Myocyte (in vitro differentiated cells): ENCODE measurements around the gene DAPK3. TPM values are rescaled to one million over a fixed set of nuclear protein-coding genes. Genes with fewer than 3 reads are reported as not detected.
"Not testable (repeated sequence)": the region's sequence is repeated elsewhere in the genome, so short reads cannot be mapped to it uniquely, and the experiment has no call there.

ENCODE experiments used
- DNase-seq: peaks from one replicate; pipeline ENCODE4 v3.0.0-alpha.2; 2012; ENCODE audit warnings: low read depth
- polyA plus RNA-seq: library from polyadenylated mRNA; unstranded; fragments of >200 nt; gene quantifications from one replicate; pipeline ENCODE4 v1.2.1, GENCODE V29; 2012; ENCODE audit warnings: missing spikeins
- total RNA-seq: library from RNA; depleted of rRNA; stranded (reverse); fragments of >200 nt; gene quantifications from 2 replicates; pipeline ENCODE4 v1.2.3, GENCODE V29; 2014

Gene DAPK3
- total RNA-seq, result 193 and 269 TPM in 2 replicates
- 177 TPM for polyA plus RNA-seq

DNA sequence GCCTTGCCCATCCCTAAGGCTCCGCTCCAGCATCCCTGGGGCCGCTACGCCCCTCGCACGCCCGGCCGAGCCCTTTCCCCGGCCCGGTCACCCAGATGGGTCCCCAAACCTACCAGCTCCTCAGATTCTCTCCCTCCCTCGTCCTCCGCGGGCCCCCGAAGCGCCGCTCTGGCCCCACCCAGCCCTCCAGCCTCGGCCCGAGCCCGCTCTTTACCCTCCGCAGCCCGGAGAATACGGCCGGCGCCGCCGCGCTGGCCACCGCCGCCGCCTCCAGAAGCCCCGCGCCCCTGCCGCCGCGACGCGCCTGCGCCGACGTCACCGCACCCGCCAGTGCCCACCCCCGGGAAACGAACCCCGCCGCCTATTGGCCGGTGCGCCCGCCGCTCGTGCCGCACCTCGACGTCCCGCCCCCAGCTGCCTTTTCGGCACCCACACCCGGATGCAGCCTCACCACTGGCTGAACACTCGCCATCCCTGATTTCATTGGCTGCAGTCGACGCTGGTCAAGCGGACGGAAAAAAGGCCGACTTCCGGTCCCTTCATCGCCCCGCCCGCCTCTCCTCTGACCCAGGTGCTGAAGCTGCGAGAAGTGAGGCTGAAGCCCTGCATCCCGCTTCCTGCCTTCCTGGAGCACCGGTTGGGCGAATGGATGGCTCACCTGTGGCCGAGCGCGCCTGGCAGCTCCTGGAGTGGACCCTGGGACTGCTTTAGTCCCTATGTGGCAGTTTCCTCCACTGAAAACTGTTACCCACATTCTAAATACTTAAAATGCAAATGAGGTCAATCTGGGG, at the start of gene DAPK3:
Gene DAPK3 (minus strand): TSS at position 292 of the 791 bp plus-strand sequence. CDS start 1,364 bp downstream, outside the sequence.
- peak; percentile 98 for DNase-seq

GRCh38 chr19:4019578-4019977, 48.7 kb upstream of the DAPK3 start:
- no peak for DNase-seq

- DNase-seq, result no peak
Measured at GRCh38 chr19:4018775-4019504, 48.0 kb upstream of the DAPK3 start.

DNA sequence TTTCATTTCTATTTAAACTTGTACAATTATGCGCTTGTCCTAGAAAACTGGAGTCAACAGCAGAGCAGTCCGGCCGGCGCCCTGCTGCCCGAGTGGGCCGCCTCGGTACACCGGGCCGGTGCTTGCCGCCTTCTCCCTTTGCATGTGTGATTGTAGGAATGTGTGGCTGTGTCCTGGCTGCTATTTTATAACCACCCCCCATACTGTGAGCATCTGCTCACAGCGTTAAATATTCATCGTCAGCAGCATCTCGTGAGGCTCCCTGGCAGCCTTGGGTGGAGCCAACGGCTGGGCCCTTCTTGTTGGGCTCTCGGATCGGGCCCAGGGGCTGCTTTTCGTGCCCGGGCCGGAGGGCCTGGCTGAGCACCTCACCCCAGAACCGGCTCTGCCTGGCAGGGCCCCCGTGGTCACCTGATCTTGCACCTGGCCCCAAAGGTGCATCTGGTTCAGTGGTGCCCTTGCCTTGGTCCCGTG, 47.3 kb upstream of the DAPK3 start:
- no peak for DNase-seq

- DNase-seq, result no peak
Measured at GRCh38 chr19:4016903-4017638, 46.2 kb upstream of the DAPK3 start.

GRCh38 chr19:4016486-4016885, 45.6 kb upstream of the DAPK3 start:
- DNase-seq, result no peak

DNA sequence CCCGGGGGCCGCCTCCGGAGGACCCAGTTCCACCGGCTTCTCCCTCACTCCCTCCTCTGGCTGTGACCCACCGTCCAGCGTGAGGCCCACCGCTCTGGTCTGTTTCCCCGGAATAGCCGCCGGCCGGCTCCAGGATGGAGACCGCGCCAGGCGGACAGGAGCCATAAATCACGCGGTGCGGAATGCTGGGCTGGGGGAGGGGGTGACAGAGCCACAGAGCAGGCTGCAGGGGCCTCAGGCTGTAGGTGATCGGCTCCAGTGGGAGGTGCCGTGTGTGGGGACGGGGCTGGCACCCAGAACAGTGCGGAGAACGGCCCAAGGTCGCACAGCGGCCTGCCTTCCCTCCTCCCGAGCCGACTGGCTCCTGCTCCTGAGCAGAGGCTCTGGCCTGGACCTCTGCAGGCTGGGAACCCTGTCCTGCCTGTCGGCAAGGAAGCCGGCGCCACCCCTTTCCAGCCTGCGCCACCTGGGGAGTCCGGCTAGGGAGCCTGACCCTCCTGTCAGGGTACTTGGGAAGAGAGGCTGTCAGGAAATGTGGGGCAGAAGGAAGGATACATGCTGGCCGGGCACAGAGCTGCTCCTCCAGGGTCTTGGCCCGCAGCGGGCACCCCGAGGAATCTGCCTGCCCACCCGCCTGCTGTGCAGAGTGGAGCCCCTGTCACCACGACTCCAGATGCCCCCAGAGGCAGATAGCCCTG, 45.0 kb upstream of the DAPK3 start:
- DNase-seq, result no peak

DNA sequence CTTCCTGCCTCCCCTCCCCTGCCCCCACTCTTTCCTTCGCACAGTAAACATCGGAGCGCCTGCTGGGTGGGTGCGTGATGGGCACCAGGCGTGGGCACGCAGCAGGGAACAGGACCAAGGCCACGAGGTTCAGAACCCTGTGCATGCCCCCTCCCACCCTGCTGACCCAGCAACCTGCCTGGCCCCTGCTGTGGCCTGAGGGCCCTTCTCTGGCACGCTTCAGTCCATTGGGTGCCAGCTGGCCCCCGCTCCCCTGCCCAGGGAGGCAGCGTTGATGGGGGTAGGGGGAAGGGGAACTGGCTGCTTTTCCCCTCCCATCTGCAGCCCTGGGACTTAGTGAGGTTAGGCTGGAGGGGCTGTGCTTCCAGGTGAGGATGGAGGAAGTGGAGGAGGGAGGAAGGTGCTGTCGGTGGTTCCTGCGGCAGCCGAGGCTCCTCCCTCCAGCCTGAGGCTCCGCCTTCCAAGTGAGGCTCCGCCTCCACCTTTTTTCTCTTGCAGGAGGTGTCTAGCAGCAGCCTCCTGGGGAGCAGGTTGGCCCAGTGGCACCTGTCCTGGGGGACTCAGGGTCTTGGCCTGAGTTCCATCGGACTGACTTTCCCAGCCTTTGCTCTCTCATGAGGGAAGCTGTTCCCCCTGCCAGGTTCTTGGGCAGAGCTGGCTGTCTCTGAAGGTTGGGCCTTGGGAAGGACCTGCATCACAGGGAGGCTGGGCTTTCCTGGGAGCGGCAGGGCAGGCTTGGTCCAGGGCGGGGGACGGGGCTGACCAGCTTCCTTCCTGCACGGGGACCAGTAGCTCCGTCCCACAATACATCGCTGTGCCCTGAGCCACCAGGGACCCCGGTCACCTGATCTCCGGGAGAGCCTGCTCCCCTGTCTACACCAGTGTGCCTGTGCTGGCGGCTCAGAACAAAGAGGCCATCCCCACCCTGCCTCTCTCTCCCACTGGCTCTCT, 43.9 kb upstream of the DAPK3 start:
- DNase-seq, result no peak

GRCh38 chr19:4013886-4014540, 43.1 kb upstream of the DAPK3 start:
- no peak for DNase-seq

GRCh38 chr19:4012975-4013634, 42.2 kb upstream of the DAPK3 start:
- no peak for DNase-seq

- no peak for DNase-seq
Measured at GRCh38 chr19:4012092-4012974, 41.4 kb upstream of the DAPK3 start.

GRCh38 chr19:4011430-4011829, 40.5 kb upstream of the DAPK3 start:
- not testable (repeated sequence) for DNase-seq

DNA sequence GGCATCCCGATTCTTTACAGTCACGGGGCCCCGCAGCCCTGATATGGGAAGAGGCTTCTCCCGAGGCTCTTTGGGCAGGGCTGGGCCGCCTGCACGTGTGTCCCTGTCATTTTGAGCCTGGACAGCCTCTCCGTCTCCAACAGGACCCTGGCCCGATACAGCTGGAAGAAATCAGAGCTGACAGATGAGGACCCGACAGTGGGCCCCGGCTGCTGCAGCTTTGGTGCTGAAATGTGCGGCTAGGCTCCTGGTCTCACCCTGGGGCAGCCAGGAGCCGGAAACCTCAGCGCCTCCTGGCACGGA, 39.9 kb upstream of the DAPK3 start:
- no peak for DNase-seq

DNA sequence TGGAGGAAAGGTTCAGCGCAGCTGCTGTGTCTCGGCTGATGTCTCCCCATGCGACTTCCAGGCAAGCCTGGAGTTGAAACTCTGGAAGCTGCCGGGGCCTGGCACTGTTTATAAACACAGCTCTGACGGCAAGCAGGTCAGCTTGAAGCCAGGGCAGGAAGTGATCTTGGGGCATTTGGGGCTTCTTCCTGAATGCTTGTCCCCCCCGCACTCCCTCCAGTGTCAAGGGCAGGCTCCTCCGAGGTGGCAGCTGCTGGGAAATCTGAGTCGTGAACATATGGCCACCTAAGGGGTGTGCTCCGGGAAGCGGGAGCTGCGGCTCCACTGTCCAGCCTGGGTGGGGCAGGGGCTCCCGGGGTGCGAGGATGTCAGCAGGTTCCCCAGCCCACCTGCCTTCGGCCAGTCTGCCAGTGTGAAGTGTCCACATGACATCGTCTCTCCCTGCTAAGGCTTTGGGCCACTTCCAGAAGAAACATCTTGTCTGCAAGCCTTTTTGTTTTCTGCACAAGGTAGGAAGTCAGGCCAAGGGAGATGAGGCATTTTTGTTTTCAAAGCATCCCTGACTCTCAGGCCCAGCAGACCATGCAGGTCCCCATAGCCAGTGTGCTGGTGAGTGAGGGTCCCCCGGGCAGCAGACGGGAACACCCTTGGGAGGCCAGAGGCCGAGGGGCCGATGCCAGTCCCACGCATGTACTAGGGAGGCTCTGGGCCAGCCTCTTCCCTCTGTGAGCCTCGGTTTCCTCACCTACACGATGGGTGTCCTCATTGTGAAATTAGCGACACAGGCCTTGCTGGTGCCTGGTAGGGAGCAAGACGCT, 39.3 kb upstream of the DAPK3 start:
- peak; percentile 47 for DNase-seq

GRCh38 chr19:4007836-4008539, 37.1 kb upstream of the DAPK3 start:
- DNase-seq, result peak; percentile 12

DNA sequence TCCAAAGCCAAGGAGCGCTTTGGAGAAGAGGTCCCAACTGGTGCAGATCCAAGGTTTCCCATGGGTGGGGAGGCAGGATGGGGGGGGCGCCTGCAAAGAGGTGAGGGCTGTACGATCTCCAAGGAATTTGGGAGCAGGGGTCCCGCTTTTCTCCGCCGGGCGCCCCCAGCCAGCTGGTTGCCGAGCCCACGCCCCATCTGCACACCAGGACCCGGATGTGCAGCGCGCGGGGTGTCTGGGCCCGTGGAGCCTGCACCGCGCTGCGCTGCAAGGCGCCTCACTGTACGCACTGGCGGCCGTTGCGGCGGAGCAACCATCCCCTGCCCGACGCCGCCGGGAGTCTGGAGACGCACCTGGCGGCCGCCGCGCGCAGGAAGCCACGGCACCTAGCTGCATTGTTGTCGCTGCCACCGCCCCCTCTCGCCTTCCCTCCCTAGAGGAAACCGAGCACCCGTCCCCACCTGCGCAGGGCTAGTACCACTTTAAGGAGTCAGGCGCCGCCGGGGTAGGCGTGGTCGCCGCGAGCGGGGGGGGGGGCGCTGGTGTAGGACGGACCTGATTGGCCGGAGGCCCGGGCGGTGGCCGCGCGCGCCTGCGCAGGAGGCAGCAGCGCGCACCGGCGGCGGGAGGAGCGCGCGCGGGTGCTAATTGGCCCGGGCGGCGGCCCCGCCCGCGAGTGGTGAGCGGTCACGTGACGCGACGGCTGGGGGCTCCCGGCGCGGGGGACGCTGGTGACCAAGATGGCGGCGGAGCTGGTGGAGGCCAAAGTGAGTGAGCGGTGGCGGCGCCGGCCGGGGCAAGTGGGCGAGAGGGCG, 36.3 kb upstream of the DAPK3 start, which contains the start of gene PIAS4:
Gene PIAS4 (plus strand): TSS at position 716 of the 815 bp plus-strand sequence. CDS start 25 bp downstream, at position 741.
- DNase-seq, result peak; percentile 94
